Tibial artery (tissue), 4 donors: Measurements from ENCODE around the gene EPB41L2.

ENCODE experiments used
- DNase-seq, 2 donors: peaks; one replicate each; pipeline ENCODE4 v3.0.0-alpha.2; 2019
- H3K27ac ChIP-seq, 2 donors: fragments of 200-600 bp; sonication (generic) in 1 of 2; 1 replicate in 1 of 2; 2 replicates in 1 of 2; pipeline ENCODE4 v1.5.1; 2018 to 2019; ENCODE audit warnings: mild to moderate bottlenecking in 1 of 2
- H3K27me3 ChIP-seq, 2 donors: fragments of 200-600 bp; sonication (generic) in 1 of 2; one replicate each; pipeline versions ENCODE4 v1.5.1 to v1.6.0; 2016 to 2019
- H3K36me3 ChIP-seq, 3 donors: fragments of 200-600 bp; sonication (generic) in 2 of 3; one replicate each; pipeline ENCODE4 v1.5.1; 2016 to 2019; ENCODE audit warnings: mild to moderate bottlenecking in 2 of 3
- H3K4me1 ChIP-seq, 4 donors: fragments of 200-600 bp; sonication (generic) in 2 of 4; 1 replicate in 3 of 4; 2 replicates in 1 of 4; pipeline ENCODE4 v1.5.1; 2016 to 2019
- H3K4me3 ChIP-seq, 2 donors: fragments of 200-600 bp; sonication (generic) in 1 of 2; 1 replicate in 1 of 2; 2 replicates in 1 of 2; pipeline ENCODE4 v1.5.1; 2018 to 2019; ENCODE audit warnings: mild to moderate bottlenecking in 2 of 2
- H3K9me3 ChIP-seq, 3 donors: fragments of 200-600 bp; sonication (generic) in 1 of 3; one replicate each; pipeline ENCODE4 v1.5.1; 2016 to 2019
- CTCF ChIP-seq, 2 experiments: fragments of 200-600 bp in 1 of 2; fragments of 450-650 bp in 1 of 2; IDR thresholded peaks; one replicate each; pipeline ENCODE4 v1.5.1; 2017 to 2019; ENCODE audit warnings: antibody characterized with exemption in 2 of 2, mild to moderate bottlenecking in 1 of 2, moderate library complexity in 1 of 2
- intact Hi-C: fragments of 100-400 bp; cut with DNase I; formaldehyde crosslinking; loops from one replicate; pipeline ENCODE4 v1.15.0; 2023; ENCODE audit warnings: low total_unique reads

The EPB41L2 gene

GRCh38 chr6:131000544-131000943 is 62.5 kb downstream of the EPB41L2 start:
- H3K4me1 ChIP-seq: peaks cover 0 to 41% (median 10%) of the 10 kb centered on the region in 4 donors

GRCh38 chr6:130997061-130997753 is 65.8 kb downstream of the EPB41L2 start:
- Histone ChIP-seq H3K4me3 (no peak overlapping the region), H3K36me3 (no peaks in the 10 kb centered on the region), H3K4me1 (peaks cover 0 to 23% (median 9%) of the 10 kb centered on the region in 4 donors), H3K9me3 (no peaks in the 10 kb centered on the region), H3K27ac (no peak overlapping the region), H3K27me3 (no peaks in the 10 kb centered on the region)
- intact Hi-C loops: no loop called here
- no peak for DNase-seq
- no peak for TF ChIP-seq CTCF (IDR thresholded peaks at IDR 0.05)

More at GRCh38 chr6:131000544-131000943, 62.5 kb downstream of the EPB41L2 start:
- Histone ChIP-seq H3K9me3 (no peaks in the 10 kb centered on the region), H3K36me3 (no peaks in the 10 kb centered on the region), H3K4me3 (no peak overlapping the region), H3K27ac (no peak overlapping the region), H3K27me3 (no peaks in the 10 kb centered on the region)
- intact Hi-C loops: no loop called here
- no peak for DNase-seq
- no peak for TF ChIP-seq CTCF (IDR thresholded peaks at IDR 0.05)

GRCh38 chr6:130996635-130997034 is 66.4 kb downstream of the EPB41L2 start:
- intact Hi-C loops: no loop called here
- Histone ChIP-seq H3K9me3 (no peaks in the 10 kb centered on the region), H3K36me3 (no peaks in the 10 kb centered on the region), H3K4me1 (peaks cover 0 to 21% (median 7%) of the 10 kb centered on the region in 4 donors), H3K4me3 (no peak overlapping the region), H3K27me3 (no peaks in the 10 kb centered on the region), H3K27ac (no peak overlapping the region)
- DNase-seq: no peak
- no peak for TF ChIP-seq CTCF (IDR thresholded peaks at IDR 0.05)

- H3K4me1 ChIP-seq: peaks cover 0 to 29% (median 12%) of the 10 kb centered on the region in 4 donors
- no peak for TF ChIP-seq CTCF (IDR thresholded peaks at IDR 0.05)
- no peak for DNase-seq
- no peak overlapping the region for H3K4me3 ChIP-seq
- no peaks in the 10 kb centered on the region for H3K36me3 ChIP-seq
- no peaks in the 10 kb centered on the region for H3K9me3 ChIP-seq
- no peaks in the 10 kb centered on the region for H3K27me3 ChIP-seq
- H3K27ac ChIP-seq: no peak overlapping the region
- intact Hi-C loops: no loop called here
Measured at GRCh38 chr6:130995783-130996447, 67.1 kb downstream of the EPB41L2 start.

GRCh38 chr6:130994319-130995097 is 68.5 kb downstream of the EPB41L2 start:
- no peaks in the 10 kb centered on the region for H3K9me3 ChIP-seq
- intact Hi-C loops: no loop called here
- no peak for DNase-seq
- H3K4me1 ChIP-seq: peaks cover 0 to 27% (median 14%) of the 10 kb centered on the region in 4 donors
- no peak overlapping the region for H3K4me3 ChIP-seq
- no peaks in the 10 kb centered on the region for H3K27me3 ChIP-seq
- H3K36me3 ChIP-seq: no peaks in the 10 kb centered on the region
- no peak for TF ChIP-seq CTCF (IDR thresholded peaks at IDR 0.05)
- H3K27ac ChIP-seq: no peak overlapping the region
